Measurements from ENCODE around the gene JRKL. TPM values are rescaled to one million over a fixed set of nuclear protein-coding genes. Genes with fewer than 3 reads are reported as not detected.
A peak's percentile ranks its signal among the peaks of the same experiment; 100 is the strongest.

The JRKL gene
- total RNA-seq, 4 donors from 2014 or later = 4.5 to 7.9 (median 6.9) TPM

- WGBS = 7% methylated on average over 31 of the region's 31 CpGs
- DNase-seq (ENCODE audit: extremely low spot score) = peak; percentile 99
- TF ChIP-seq CTCF (IDR thresholded peaks at IDR 0.05) = peak in 2 of 3 experiments; percentile 92 to 94
- no peak for TF ChIP-seq POLR2A (IDR thresholded peaks at IDR 0.05; ENCODE audit: low read depth)
- peak; percentile 68 to 76 for TF ChIP-seq POLR2AphosphoS5 (IDR thresholded peaks at IDR 0.05)
- no peak for TF ChIP-seq EP300 (IDR thresholded peaks at IDR 0.05)
- Histone ChIP-seq H3K36me3 (no peaks in the 10 kb centered on the region), H3K4me1 (peaks cover 38 to 47% (median 42%) of the 10 kb centered on the region in 4 donors), H3K27ac (replicated peaks in 1 of 4) (peak within 1 kb of the TSS; percentile 85 to 91 (median 88)), H3K27me3 (no peaks in the 10 kb centered on the region), H3K4me3 (peak within 1 kb of the TSS; percentile 66 to 90 (median 68)), H3K9me3 (no peaks in the 10 kb centered on the region)
- intact Hi-C loops (cut with DNase I) = loop anchor here (2.0 to 5.0 kb wide), 6 partner anchors 106 to 506 kb away; partner anchors contain the start of gene MTMR2
Observed at GRCh38 chr11:96342961-96343711, 46.7 kb upstream of the JRKL start, which contains the start of gene MAML2. Gene MAML2, minus strand, starts transcription at chr11:96343195. Its CDS starts 1,300 bp downstream, at chr11:96341895.

- intact Hi-C loops (cut with DNase I) = no loop called here
- no peaks in the 10 kb centered on the region for H3K27me3 ChIP-seq
- no peak overlapping the region for H3K4me3 ChIP-seq
- H3K4me1 ChIP-seq = no peaks in the 10 kb centered on the region
- no peaks in the 10 kb centered on the region for H3K9me3 ChIP-seq
- no peak for DNase-seq (ENCODE audit: extremely low spot score)
- H3K27ac ChIP-seq (replicated peaks in 1 of 4) = no peak overlapping the region
- peaks cover 15 to 73% (median 55%) of the 10 kb centered on the region in 4 donors for H3K36me3 ChIP-seq
- 92% methylated on average over 4 of the region's 4 CpGs for WGBS
- TF ChIP-seq EP300 (IDR thresholded peaks at IDR 0.05) = no peak
Observed at GRCh38 chr11:96356848-96357247, 33.0 kb upstream of the JRKL start.

GRCh38 chr11:96357794-96358193 lies 32.0 kb upstream of the JRKL start:
- Histone ChIP-seq H3K36me3 (peaks cover 15 to 67% (median 49%) of the 10 kb centered on the region in 4 donors), H3K27me3 (no peaks in the 10 kb centered on the region), H3K4me3 (no peak overlapping the region), H3K27ac (replicated peaks in 1 of 4) (no peak overlapping the region), H3K9me3 (no peaks in the 10 kb centered on the region), H3K4me1 (no peaks in the 10 kb centered on the region)
- TF ChIP-seq CTCF (IDR thresholded peaks at IDR 0.05) = no peak
- no peak for TF ChIP-seq POLR2AphosphoS5 (IDR thresholded peaks at IDR 0.05)
- no peak for TF ChIP-seq POLR2A (IDR thresholded peaks at IDR 0.05; ENCODE audit: low read depth)
- no peak for TF ChIP-seq EP300 (IDR thresholded peaks at IDR 0.05)
- 97% methylated on average over 1 of the region's 1 CpG for WGBS
- intact Hi-C loops (cut with DNase I) = no loop called here
- DNase-seq (ENCODE audit: extremely low spot score) = no peak

- DNase-seq (ENCODE audit: extremely low spot score) = no peak
- Histone ChIP-seq H3K4me1 (no peaks in the 10 kb centered on the region), H3K4me3 (no peak overlapping the region), H3K27me3 (no peaks in the 10 kb centered on the region), H3K27ac (replicated peaks in 1 of 4) (no peak overlapping the region), H3K36me3 (peaks cover 15 to 65% (median 48%) of the 10 kb centered on the region in 4 donors), H3K9me3 (no peaks in the 10 kb centered on the region)
- 87% methylated on average over 3 of the region's 3 CpGs for WGBS
- TF ChIP-seq CTCF (IDR thresholded peaks at IDR 0.05) (no peak), POLR2AphosphoS5 (IDR thresholded peaks at IDR 0.05) (no peak), POLR2A (IDR thresholded peaks at IDR 0.05; ENCODE audit: low read depth) (no peak), EP300 (IDR thresholded peaks at IDR 0.05) (no peak)
- intact Hi-C loops (cut with DNase I) = no loop called here
Observed at GRCh38 chr11:96358321-96358720, 31.5 kb upstream of the JRKL start.

GRCh38 chr11:96361778-96362177 lies 28.0 kb upstream of the JRKL start:
- WGBS = 85% methylated on average over 2 of the region's 2 CpGs
- Histone ChIP-seq H3K4me1 (no peaks in the 10 kb centered on the region), H3K27me3 (no peaks in the 10 kb centered on the region), H3K9me3 (no peaks in the 10 kb centered on the region), H3K4me3 (no peak overlapping the region), H3K27ac (replicated peaks in 1 of 4) (no peak overlapping the region), H3K36me3 (peaks cover 9 to 61% (median 45%) of the 10 kb centered on the region in 4 donors)
- intact Hi-C loops (cut with DNase I) = no loop called here
- no peak for TF ChIP-seq POLR2A (IDR thresholded peaks at IDR 0.05; ENCODE audit: low read depth)
- DNase-seq (ENCODE audit: extremely low spot score) = no peak
